Smooth muscle cell of the brain vasculature (primary cell): ENCODE measurements around the gene GAS7.

Experiments
- DNase-seq: peaks from one replicate; pipeline ENCODE4 v3.0.0-alpha.2; 2012; ENCODE audit warnings: low read depth, low spot score

GAS7 gene

DNA sequence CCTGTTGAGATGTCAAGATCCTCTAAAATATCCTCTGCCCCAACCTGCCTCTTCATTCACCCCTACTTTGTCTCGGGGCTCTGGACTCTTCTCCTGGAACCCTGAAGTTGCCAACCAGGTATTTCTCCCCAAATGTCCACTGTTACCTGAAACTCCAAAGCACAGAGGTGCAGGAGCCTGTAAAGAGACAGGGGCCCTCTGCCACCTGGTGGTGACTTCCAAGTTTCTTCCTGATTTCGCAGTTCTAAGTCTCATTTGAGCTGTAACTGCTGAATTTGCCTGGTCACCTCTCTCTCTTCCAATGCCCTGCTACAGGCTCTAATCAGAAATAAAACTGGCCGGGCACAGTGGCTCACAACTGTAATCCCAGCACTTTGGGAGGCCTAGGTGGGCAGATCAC is 216.2 kb downstream of the GAS7 start:
- DNase-seq = no peak

DNA sequence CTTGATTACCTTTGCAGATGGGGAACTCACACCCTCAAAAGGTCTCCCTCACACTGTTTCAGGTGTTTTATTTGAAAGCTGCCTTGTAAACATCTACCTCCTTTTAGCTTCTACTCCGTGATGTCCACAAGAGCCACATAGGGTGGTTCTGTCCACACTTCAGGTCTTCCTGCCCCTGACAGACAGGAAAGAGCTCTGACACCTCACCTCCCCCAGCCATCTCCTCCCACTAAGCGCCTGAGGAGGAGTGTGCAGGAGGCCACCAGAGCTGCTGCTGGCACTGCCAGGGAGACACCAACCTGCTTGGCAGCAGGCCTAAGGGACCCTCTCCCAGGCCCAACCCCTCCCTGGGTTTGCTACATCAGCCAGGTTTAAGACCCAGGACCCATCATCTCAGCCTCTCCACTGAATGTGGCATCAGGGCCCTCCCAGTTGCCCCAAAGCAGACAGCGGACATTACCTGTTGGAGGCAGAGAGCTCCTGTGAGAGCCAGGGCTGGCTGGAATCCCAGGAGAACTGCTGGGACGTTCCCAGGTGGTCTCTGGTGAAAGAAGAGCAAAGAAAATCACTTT is 217.0 kb downstream of the GAS7 start:
- no peak for DNase-seq

DNA sequence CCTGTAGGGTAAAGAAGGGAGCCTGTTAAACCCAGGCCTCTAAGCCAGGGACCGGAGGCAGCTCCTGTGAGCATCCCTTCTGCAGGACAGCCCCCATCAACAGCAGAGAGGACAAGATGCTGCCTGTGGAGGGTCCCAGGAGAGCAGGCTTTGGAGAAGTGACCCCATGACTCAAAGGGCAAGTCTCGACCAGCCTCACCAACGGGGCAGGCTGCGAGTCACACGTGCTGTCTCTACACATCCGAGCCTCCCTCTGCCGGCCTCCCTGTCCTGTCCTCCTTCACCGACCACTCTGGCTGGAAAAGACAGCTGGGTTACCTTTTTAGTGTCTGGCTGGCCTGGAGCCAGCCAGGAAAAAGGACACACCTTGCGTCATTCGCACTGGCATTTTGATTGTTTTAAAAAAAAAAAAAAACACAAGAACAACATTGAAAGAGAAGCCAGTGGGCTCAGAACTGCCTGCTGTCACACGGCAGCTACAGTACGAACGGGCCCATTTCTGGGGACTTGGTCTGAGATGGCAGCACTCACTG is 218.9 kb downstream of the GAS7 start:
- no peak for DNase-seq

DNA sequence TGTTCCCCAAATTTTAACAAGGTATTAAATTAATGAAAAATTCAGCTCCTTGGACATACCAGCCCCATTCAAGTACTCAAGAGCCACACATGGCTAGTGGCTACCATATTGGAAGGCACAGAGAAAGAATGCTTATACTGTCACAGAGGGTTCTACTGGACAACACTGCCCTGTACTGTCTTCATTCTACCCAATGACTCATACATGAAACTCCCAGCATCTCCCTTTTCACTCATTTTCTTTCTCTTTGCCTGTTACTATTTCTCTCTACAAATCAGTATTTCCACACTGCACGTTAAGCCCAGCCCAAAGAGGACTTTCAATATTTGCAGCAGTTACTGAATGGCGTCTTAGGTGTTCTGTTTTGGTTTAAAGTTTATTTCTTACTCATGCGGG is 221.2 kb downstream of the GAS7 start:
- no peak for DNase-seq

DNA sequence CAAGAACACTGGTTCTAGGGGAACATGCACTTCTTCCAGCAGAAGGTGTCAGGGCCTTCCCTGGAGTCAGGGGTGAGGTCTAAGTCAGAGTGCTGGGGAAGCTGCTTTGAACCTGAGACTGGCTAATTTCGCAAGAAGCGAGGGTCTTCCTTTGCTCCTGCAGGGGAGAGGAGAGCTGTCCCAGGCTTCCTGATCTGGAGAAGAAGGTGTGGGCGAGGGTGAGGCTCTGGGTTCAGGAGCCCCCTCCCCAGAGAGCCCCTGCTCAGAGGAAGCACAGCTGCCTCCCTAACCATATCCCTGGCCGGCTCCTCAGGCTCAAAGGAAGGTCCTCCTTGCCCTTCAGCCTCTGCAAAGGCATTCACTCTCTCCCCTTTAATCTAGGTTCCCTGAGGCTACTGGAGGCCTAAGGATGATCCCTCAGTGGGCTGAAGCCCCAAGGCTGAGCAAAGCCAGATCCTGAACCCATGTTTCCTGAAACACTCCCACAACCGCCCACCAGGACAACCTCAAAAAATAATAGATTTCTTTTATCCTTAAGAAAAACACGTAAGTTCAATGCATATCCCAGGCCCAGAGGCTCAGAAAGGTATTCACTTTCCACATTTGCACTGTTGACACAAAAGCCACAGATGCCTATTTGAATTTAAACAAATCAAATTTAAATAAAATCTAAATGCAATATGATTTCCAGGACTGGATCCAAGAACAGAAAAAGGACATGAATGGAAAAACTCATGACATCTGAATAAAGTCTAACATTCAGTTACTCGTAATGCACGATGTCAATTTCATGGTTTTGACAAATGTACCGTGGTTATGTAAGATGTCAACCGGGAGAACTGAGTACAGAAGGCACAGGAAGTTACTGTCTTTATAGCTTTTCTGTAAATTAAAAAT is 221.9 kb downstream of the GAS7 start:
- DNase-seq = no peak

DNA sequence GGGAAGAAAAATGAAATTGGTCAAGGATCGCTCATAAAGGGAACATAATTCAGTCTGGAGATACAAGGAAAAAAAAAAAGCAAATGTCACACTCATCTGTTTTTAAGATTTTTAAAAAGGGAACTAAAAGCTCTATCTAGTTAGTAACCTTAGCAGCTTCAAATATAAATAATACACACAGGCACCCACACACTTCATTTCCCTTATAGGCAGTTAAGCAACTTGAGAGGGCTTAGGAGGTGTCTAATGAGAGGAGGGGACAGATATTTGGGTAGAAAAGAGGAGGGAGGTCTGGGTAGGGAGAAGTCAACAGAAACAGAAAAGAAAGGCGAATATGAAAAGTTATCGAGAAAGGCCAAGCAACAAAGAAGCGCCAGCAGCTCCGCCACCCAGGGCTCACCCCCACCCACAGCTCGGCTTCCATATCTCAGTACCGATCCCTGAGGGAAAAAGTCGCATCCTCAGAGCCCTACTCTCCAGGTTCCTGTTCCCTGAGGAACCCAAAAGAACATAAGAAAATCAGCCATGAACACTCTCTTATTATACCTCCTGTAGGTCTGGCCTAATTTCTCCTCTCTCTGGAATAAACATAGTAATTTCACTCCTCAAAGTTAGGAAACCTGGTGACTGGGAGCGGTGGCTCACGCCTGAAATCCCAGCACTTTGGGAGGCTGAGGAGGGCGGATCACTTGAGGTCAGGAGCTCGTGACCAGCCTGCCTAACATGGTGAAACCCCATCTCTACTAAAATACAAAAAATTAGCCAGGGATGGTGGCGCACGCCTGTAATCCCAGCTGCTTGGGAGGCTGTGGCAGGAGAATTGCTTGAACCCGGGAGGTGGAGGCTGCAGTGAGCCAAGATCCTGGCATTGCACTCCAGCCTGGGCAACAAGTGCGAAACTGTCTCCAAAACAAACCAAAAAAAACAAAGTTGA is 223.7 kb downstream of the GAS7 start:
- no peak for DNase-seq

DNA sequence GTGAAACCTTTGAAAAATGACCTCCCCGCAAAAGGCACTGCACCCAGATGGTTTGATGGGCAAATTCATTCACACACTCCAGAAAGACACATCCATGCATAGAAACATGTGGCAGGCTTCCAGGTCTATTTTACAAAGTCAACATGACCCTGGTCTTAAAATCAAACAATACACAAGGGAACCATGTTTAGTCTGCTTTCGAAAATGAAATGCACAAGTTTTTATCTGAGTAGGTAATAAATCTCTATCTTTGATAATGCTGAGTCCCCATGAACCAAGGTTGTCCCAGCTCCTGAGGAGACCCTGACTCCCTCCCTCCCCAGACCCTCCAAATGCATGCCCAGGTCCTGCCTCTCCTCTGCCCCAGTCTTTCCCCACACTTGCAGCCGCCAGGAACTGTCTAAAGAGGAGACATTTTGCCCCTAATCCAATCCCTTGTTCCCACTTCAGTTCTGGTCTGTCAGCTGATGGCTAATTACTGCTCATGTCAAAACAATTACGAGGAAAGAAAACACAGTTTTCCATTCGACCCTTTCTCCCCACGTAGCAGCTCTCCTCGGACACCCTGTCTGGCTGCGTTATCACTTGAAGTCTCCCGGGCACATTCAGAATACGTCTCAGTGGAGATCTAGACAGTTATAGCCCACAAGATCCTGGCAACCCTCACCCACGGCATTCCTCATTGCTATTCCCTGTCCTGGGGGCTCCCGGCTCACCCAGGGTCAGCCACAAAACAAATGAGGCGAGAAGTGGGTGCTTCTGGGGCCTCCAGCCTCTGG is 224.5 kb downstream of the GAS7 start:
- DNase-seq = no peak

DNA sequence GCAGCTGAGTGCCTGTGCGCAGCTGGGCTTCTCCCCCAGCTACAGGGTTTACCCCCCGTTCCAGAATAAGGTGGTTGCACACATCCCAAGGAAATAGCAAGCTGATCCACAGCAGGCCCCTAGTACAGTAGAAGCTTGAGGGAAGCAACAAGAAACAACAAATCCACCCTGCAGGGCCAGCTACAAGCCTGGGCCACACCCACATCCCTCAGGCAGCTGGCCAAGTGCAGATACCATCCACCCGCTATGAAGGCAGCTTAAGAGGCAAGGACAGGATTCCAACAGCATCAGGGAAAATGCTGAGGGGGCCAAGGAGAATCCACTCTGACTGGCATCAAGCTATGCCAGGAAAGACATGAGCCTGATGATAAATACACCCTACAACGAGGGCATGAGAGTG is 226.4 kb downstream of the GAS7 start:
- peak; percentile 58 for DNase-seq

DNA sequence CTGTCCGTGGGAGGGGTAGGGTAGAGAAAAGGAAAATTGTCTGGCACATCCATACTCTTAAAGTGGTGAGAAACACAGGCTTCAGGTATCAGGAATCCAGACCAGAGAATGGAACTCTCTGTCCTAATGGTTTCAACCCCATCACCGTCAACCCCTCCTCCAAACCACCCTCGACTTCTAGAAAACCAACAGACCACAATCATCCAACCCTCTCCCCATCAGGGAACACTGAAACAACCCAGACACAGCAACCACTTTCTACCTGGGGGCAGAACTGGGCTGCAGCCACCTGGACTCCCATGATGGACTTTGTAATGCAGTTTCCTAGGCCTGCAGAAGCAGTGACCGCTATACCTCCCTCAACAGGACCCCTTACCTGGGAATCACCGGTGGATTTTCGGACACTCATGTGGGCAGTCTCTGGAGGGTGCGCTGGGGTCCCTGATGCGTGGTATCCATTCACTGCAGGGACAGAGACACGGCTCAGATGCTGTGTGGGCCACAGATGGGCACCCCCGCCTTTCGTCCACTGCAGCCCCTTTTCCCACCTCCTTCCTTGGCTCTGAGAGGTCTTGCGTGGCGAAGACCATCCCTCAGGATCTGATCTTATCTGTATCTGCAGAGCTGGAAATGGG is 229.0 kb downstream of the GAS7 start:
- DNase-seq = no peak

DNA sequence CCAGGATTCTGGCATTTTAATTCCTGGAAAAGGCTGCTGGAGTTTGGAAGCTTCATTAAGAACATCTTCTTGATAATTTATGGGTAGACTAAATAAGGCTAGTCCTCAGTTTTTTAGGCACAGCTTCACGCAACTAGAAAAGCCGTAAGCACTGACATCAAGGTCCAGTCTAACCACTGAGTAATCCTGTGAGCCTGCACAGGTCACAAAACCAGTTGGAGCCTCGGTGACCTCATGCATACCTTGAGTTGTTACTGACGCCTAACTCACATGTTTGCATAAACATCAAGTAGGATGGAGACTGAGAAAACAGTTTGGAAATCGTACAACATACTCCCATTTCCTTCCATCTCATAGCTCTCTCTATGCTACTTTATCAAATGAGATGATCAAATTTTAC is 229.5 kb downstream of the GAS7 start:
- DNase-seq = no peak

DNA sequence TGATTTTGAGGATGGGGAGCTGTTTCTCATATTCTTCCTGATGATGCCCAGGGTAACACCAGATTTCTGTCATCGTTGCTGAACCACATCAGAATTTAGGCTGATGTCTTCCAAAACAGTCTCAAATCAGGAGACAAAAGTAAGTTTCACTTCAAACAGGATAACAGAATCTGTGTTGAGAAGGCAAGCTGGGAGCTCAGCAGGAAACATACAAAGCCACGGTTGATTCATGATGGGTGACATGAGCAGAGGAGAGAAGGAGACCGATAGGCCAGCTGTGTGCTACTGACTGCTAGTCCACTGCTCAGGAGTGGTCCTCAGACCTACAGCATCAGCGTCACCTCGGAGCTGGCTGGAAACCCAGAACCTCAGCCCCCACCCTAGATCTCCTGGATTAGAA is 230.4 kb downstream of the GAS7 start:
- DNase-seq = no peak

DNA sequence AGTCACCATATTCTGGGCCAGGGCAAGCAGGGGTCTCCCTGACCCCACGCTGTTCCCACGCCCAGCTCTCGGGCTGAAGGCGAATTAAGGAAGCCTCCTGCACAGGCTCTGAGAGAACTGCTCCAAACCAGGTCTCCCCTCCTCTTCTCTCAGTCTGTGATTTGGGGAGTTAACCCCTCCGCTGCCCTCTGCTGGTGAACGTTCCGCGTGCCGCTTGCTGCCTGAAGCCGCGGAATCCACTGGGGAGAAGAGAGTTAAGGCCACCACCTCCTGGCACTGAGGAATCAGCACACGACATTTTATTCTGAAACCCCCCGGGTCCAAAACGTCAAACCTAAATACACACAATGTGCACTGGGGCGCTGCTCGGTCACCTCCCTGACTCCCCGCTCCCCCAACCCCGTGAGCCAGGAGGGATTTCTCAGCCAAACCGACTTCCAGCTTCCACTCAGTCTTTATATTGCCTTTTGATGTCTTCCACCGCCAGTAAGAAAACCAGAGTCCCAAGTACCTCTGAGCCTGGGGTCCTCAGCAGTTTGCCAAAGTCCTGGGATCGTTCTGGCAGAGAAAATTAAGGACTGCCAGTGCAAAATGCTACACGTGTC is 238.9 kb downstream of the GAS7 start:
- DNase-seq = no peak

DNA sequence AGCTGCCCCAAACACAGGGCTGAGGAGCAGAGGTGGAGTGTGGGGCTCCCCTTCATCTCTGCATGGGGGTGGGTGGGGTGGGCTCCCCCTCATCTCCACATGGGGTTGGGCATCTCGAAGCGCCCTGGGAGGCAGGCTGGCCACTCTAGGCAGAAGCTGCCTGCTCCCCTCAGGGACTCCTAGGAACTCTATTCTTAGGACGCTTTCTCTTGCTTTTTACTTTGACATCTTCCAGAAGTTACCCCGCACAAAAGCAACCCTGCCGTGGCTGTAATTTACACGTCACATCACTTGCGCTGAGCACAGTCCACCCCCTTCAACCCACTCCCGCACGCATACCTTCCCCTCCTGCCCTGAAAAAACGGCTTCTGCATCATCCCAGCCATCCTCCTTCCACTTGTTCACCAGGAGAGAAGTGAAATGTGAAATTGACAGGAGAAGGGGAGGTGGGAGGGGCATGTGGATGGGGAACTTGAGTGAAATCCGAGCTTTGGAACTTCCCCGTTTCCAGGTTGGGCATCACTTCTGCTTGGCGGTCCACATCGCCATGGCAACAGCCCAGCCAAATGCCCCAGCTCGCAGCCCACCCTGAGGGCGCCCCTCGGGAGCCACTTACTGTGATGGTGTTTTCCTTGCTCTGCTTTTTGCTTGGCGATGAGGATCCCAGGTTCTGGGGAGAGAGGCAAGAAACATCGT is 239.7 kb downstream of the GAS7 start:
- DNase-seq = no peak

DNA sequence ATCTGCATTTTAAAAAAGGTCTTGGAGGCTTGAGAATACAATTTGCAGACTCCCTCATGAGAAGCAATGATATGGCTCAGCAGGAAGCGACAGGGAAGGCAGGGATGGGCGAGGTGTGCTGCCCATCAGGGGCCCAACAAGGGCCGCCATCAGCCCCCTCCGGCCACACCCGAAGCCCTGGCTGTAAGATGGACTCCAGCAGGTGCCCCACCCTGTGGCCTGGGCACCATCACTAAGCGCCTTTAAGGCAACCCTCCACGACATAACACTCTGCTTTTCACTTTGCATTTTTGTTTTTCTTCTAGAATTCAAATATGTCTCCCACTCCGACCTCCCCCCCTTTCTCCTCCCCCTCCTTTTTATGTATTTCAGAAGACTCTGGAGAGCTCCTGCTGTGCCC is 241.2 kb downstream of the GAS7 start:
- DNase-seq = no peak

DNA sequence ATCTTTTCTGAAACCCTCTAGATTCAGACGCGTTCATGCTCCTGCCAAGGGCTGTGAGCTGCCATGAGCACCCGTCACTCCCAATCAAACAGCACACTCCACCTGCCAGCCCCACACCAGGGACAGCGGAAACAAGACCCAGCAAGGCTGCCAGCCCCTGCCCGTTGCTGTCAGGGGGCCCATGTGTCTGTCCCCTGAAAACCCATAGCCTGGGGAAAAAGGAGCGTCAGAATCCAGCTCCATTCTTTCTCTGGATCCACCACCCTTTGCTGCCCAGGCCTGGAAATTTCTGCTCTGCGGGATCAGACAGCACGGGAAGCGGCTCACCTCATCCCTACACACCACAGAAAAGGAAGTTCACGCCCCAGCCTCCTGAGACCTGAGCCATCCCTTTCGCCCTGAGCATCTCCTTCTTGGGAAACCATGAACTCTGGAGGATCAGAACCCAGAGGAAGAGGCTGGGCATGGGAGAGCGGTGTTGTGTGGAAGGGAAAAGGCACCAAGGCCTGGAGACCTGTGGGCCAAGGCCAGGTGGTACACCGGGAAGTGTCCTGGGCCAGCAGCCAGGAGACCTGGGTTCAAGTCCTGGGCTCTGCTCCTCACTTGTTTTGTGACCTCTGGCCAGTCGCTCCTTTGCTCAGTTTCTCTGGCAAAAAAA is 241.8 kb downstream of the GAS7 start:
- no peak for DNase-seq

DNA sequence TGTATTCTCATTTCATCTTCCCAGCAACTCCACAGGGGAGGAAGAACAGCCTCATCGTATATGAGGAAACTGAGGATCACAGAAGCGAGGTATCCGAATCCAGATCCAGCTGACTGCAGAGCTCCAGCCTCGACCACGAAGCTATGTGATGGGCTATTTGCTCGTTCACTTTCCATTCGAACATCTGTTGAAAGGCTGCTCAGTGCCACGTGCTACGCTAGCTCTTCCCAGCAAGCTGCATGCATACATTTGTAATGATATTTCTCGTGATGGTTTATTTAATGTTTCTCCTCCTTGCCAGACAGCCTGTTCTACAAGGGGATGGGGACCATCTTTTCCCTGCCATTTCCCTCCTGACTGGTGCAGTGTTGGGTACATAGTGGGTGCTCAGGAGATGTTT is 244.9 kb downstream of the GAS7 start:
- no peak for DNase-seq

DNA sequence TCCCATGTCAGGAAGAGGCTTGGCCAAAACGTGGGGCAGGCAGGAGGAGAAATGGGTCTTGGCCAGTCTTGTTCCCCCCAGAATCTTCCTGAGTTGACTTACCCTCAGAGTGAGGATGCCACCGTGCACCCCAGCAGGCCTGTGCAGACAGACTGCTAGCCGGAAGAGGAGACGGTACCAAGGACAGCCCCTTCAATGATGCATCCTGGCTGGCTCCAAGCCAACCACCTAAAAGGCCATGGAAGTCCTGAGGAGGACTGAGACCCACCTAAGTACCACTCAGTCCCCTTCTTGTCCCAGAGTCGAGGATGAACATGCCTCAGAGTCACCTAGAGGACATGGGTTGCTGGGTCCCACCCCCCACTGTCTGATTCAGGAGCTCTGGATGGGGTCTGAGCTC is 246.6 kb downstream of the GAS7 start:
- no peak for DNase-seq

DNA sequence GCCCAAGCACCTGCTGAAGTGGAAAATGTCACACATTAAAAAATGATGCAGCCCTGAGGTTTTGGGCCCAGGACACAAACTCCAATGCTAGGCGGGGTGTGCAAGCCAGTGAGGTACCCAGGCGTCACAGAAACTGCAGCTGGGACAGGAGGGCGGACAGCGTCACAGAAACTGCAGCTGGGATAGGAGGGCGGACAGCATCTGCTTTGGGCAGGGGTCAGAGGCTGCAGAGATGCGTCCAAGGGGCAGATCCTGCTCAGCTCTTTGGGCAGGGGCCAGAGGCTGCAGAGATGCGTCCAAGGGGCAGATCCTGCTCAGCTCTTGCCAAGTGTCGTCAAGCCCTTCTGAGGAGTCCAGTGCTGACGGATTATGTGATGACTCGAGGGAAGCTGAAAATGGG is 249.5 kb downstream of the GAS7 start:
- no peak for DNase-seq

DNA sequence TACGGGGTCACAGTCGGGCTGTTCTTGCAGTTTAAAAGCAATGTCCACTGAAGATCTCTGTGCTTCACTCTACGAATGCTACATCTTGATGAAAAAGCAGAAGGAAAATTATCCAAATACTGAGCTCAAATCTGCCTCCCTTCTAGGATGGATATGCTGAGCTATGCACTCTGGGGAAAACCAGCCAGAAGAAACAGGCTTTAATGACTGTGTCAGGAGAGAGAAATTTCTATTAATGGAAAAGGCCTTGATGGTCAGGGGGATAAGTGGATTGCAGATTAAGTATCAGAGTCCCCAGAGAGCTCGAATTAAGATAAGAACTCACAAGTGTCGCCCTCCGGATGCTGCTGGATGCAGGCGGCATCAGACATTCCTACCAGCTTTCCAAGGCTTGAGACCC is 253.7 kb downstream of the GAS7 start:
- no peak for DNase-seq
